GM23248 (cell line): Measurements from ENCODE around the gene IGF2BP1. TPM values are rescaled to one million over a fixed set of nuclear protein-coding genes. Genes with fewer than 3 reads are reported as not detected.
"Not testable (repeated sequence)": the region's sequence is repeated elsewhere in the genome, so short reads cannot be mapped to it uniquely, and the experiment has no call there.

Experiments
- DNase-seq: peaks from one replicate; pipeline ENCODE4 v3.0.0-alpha.2; 2015
- H2AFZ ChIP-seq: fragments of 200-600 bp; sonication (generic); 2 replicates; pipeline ENCODE4 v1.6.1; 2016; ENCODE audit warnings: antibody characterized with exemption
- H3F3A ChIP-seq: fragments of 200-600 bp; sonication (generic); 2 replicates; pipeline ENCODE4 v1.6.1; 2016; ENCODE audit warnings: mild to moderate bottlenecking, antibody characterized with exemption, mixed run types; ENCODE audit not compliant: insufficient read depth
- H3K27ac ChIP-seq: fragments of 200-600 bp; sonication (generic); 2 replicates; pipeline ENCODE4 v1.5.1; 2016; ENCODE audit warnings: mild to moderate bottlenecking
- H3K27me3 ChIP-seq: fragments of 200-600 bp; sonication (generic); replicated peaks from 2 replicates; pipeline ENCODE4 v1.6.1; 2016; ENCODE audit warnings: mild to moderate bottlenecking; ENCODE audit not compliant: insufficient read depth
- H3K36me3 ChIP-seq: fragments of 200-600 bp; sonication (generic); 2 replicates; pipeline ENCODE4 v1.6.1; 2016; ENCODE audit warnings: low read depth, mild to moderate bottlenecking
- H3K4me1 ChIP-seq: fragments of 200-600 bp; sonication (generic); 2 replicates; pipeline ENCODE4 v1.6.1; 2016; ENCODE audit warnings: mild to moderate bottlenecking; ENCODE audit not compliant: insufficient read depth
- H3K4me2 ChIP-seq: fragments of 200-600 bp; sonication (generic); one replicate; pipeline ENCODE4 v1.6.1; 2016; ENCODE audit warnings: mild to moderate bottlenecking; ENCODE audit not compliant: unreplicated experiment
- H3K4me3 ChIP-seq: fragments of 200-600 bp; sonication (generic); 2 replicates; pipeline ENCODE4 v1.5.1; 2016; ENCODE audit warnings: mild to moderate bottlenecking
- H3K79me2 ChIP-seq: fragments of 200-600 bp; sonication (generic); 2 replicates; pipeline ENCODE4 v1.6.1; 2016; ENCODE audit warnings: mild to moderate bottlenecking; ENCODE audit not compliant: insufficient read depth
- H3K9ac ChIP-seq: fragments of 200-600 bp; sonication (generic); 2 replicates; pipeline ENCODE4 v1.6.1; 2016; ENCODE audit warnings: mild to moderate bottlenecking
- H3K9me2 ChIP-seq: fragments of 200-600 bp; sonication (generic); 2 replicates; pipeline ENCODE4 v1.6.1; 2016; ENCODE audit warnings: mixed run types, mild to moderate bottlenecking, moderate library complexity; ENCODE audit not compliant: insufficient read depth
- H3K9me3 ChIP-seq: fragments of 200-600 bp; sonication (generic); one replicate; pipeline ENCODE4 v1.6.1; 2017; ENCODE audit warnings: low read depth
- H4K20me1 ChIP-seq: fragments of 200-600 bp; sonication (generic); 2 replicates; pipeline ENCODE4 v1.6.0; 2016; ENCODE audit not compliant: insufficient read depth
- EZH2 ChIP-seq: fragments of 200-600 bp; sonication (generic); IDR thresholded peaks from 2 replicates; pipeline ENCODE4 v1.6.1; 2018; ENCODE audit warnings: antibody characterized with exemption, mild to moderate bottlenecking; ENCODE audit not compliant: insufficient read depth, poor library complexity, severe bottlenecking
- EZH2phosphoT487 ChIP-seq: fragments of 200-600 bp; sonication (generic); IDR thresholded peaks from 2 replicates; pipeline ENCODE4 v1.6.1; 2018; ENCODE audit warnings: antibody characterized with exemption, moderate library complexity, mild to moderate bottlenecking, low read depth; ENCODE audit not compliant: insufficient read depth
- WGBS, 2 experiments: methylation state at CpG; one replicate each; pipeline ENCODE4 v1.1.6; 2015 to 2017; ENCODE audit warnings: low lambda C conversion rate in 2 of 2, low coverage in 1 of 2; ENCODE audit errors: missing lambda C conversion rate in 2 of 2; 5-methylcytosine and 5-hydroxymethylcytosine counted together
- in situ Hi-C: fragments of 300-500 bp; cut with MboI; formaldehyde crosslinking; loops from 2 replicates; pipeline ENCODE4 v1.15.0; 2020
- polyA plus RNA-seq: library from polyadenylated mRNA; unstranded; fragments of >200 nt; fragmentation: Nextera tagmentation; extraction: Ambion mirVana; gene quantifications from 2 replicates; pipeline ENCODE4 v1.2.1, GENCODE V29; 2016
- total RNA-seq: library from RNA; depleted of rRNA; stranded (reverse); fragments of >200 nt; shearing (Covaris generic); gene quantifications from 2 replicates; pipeline ENCODE4 v1.2.3, GENCODE V29; 2014

IGF2BP1 gene
- total and polyA plus RNA-seq, 2 experiments from 2014 or later, result 4.3 to 8.1 TPM

GRCh38 chr17:49090878-49091594, 93.9 kb downstream of the IGF2BP1 start:
- H3K9me2 ChIP-seq, result no peaks in the 10 kb centered on the region
- no peaks in the 10 kb centered on the region for H3K36me3 ChIP-seq
- no peak overlapping the region for H3K4me2 ChIP-seq
- no peaks in the 10 kb centered on the region for H3K4me1 ChIP-seq
- in situ Hi-C loops, result no loop called here
- 43 to 46% methylated on average over 10 of the region's 10 CpGs for WGBS, 2 experiments
- no peaks in the 10 kb centered on the region for H3K79me2 ChIP-seq
- TF ChIP-seq EZH2, result no peak
- no peak for TF ChIP-seq EZH2phosphoT487
- DNase-seq, result no peak
- no peaks in the 10 kb centered on the region for H3F3A ChIP-seq
- H3K9ac ChIP-seq, result no peak overlapping the region
- no peak overlapping the region for H3K4me3 ChIP-seq
- H3K27me3 ChIP-seq, result peaks cover 7% of the 10 kb centered on the region
- H2AFZ ChIP-seq, result no peak overlapping the region
- H4K20me1 ChIP-seq, result no peaks in the 10 kb centered on the region
- H3K27ac ChIP-seq, result no peak overlapping the region
- H3K9me3 ChIP-seq, result no peaks in the 10 kb centered on the region

GRCh38 chr17:49093131-49093530, 95.9 kb downstream of the IGF2BP1 start:
- no peaks in the 10 kb centered on the region for H3K79me2 ChIP-seq
- no peak overlapping the region for H3K4me2 ChIP-seq
- no peaks in the 10 kb centered on the region for H3K36me3 ChIP-seq
- H4K20me1 ChIP-seq, result no peaks in the 10 kb centered on the region
- 49 to 51% methylated on average over 10 of the region's 10 CpGs for WGBS, 2 experiments
- DNase-seq, result no peak
- no peaks in the 10 kb centered on the region for H3K4me1 ChIP-seq
- H3F3A ChIP-seq, result no peaks in the 10 kb centered on the region
- in situ Hi-C loops, result no loop called here
- H3K9me3 ChIP-seq, result no peaks in the 10 kb centered on the region
- no peak overlapping the region for H3K4me3 ChIP-seq
- H3K27me3 ChIP-seq, result no peaks in the 10 kb centered on the region; the same call in 1 of the 2 replicates
- TF ChIP-seq EZH2phosphoT487 (no peak), EZH2 (no peak)
- no peak overlapping the region for H3K27ac ChIP-seq
- H2AFZ ChIP-seq, result no peak overlapping the region
- no peaks in the 10 kb centered on the region for H3K9me2 ChIP-seq
- no peak overlapping the region for H3K9ac ChIP-seq

GRCh38 chr17:49100601-49101000, 103.4 kb downstream of the IGF2BP1 start:
- peaks cover 12% of the 10 kb centered on the region for H3K4me1 ChIP-seq
- no peak for DNase-seq
- no peaks in the 10 kb centered on the region for H4K20me1 ChIP-seq
- no peak overlapping the region for H3K9ac ChIP-seq
- H3K27me3 ChIP-seq, result no peaks in the 10 kb centered on the region
- no peaks in the 10 kb centered on the region for H3K79me2 ChIP-seq
- H3K27ac ChIP-seq, result no peak overlapping the region
- H3K4me3 ChIP-seq, result no peak overlapping the region
- no peaks in the 10 kb centered on the region for H3K36me3 ChIP-seq
- no peak overlapping the region for H2AFZ ChIP-seq
- no peaks in the 10 kb centered on the region for H3K9me2 ChIP-seq
- no peak overlapping the region for H3K4me2 ChIP-seq
- TF ChIP-seq EZH2phosphoT487 (no peak), EZH2 (no peak)
- H3F3A ChIP-seq, result peaks cover 14% of the 10 kb centered on the region
- in situ Hi-C loops, result no loop called here
- H3K9me3 ChIP-seq, result no peaks in the 10 kb centered on the region

- Histone ChIP-seq H3K9ac (no peak overlapping the region), H3K4me3 (no peak overlapping the region), H3K4me2 (no peak overlapping the region), H3K4me1 (peaks cover 12% of the 10 kb centered on the region), H3K9me3 (no peaks in the 10 kb centered on the region), H4K20me1 (no peaks in the 10 kb centered on the region), H3K36me3 (no peaks in the 10 kb centered on the region), H3K27me3 (no peaks in the 10 kb centered on the region), H3K79me2 (no peaks in the 10 kb centered on the region), H3F3A (peaks cover 15% of the 10 kb centered on the region), H3K9me2 (no peaks in the 10 kb centered on the region), H3K27ac (peak overlapping the region; percentile 62; the same call in 1 of the 2 replicates), H2AFZ (no peak overlapping the region)
- TF ChIP-seq EZH2phosphoT487 (no peak), EZH2 (no peak)
- WGBS, 2 experiments, result 69 to 71% methylated on average over 4 of the region's 4 CpGs
- in situ Hi-C loops, result no loop called here
- peak; percentile 12 for DNase-seq
Measured at GRCh38 chr17:49101054-49101534, 103.9 kb downstream of the IGF2BP1 start.

- peaks cover 29% of the 10 kb centered on the region for H3F3A ChIP-seq
- H2AFZ ChIP-seq, in situ Hi-C loops, H3K9me2 ChIP-seq, H3K27ac ChIP-seq, H3K27me3 ChIP-seq, H3K9me3 ChIP-seq, DNase-seq, H3K4me2 ChIP-seq, H3K79me2 ChIP-seq, H4K20me1 ChIP-seq, H3K36me3 ChIP-seq, H3K9ac ChIP-seq, H3K4me3 ChIP-seq: not testable (repeated sequence)
- H3K4me1 ChIP-seq, result peaks cover 26% of the 10 kb centered on the region
- WGBS, 2 experiments, result 94 to 96% methylated on average over 9 to 14 of the region's 14 CpGs
Measured at GRCh38 chr17:49103360-49103759, 106.2 kb downstream of the IGF2BP1 start.
